Measurements from ENCODE around the gene AGMO. TPM values are rescaled to one million over a fixed set of nuclear protein-coding genes. Genes with fewer than 3 reads are reported as not detected.

The AGMO gene
- total and polyA plus RNA-seq, 10 of the 15 experiments (the other 5 are each of a cell fraction or from before 2014, with no cell fraction given): 0.11 to 0.29 TPM; not detected in 8

DNA sequence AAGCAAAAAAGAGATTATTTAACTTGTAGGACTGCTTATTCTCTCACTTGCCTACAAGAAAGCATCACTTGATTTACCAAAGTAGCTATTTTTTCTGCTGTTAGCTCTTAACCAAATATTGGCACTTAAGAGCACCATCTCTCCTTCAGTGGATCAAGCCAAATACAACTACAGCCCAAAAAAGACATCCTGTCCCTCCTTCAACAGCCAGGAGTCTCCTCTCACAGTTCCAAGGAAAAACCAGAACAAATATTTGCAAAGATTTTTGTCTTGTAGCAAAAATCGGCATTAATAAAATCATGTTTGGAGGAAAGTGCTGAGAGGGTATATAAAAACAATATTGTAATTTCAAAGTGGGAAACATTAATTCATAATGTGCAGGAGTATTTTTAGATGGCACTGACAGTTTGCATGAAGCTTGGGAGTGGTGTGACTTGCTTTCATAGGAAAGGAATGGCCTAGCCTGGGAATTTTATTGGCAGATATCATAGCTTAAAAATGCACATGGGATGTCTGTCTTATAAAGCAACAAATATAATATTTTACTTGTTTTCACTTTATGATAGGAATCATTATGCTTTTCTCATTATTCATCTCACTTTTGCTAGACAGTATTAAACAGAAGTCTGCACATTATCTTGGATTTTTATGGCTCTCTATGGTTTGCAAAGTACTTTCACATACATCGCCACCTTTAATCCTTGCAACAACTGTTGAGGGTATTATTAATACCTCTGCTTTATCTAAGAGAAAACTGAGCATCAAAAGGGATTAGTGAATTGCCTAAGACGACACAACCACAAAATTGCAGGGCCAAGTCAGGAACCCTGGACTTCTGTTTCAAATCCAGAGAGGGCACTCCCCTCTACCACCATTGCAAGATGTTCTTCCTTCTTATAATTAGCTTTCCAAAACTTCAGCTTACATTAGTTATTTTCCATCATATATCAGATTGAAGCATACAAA lies 103.5 kb downstream of the AGMO start (continued):
- TF ChIP-seq, protein P1, sequence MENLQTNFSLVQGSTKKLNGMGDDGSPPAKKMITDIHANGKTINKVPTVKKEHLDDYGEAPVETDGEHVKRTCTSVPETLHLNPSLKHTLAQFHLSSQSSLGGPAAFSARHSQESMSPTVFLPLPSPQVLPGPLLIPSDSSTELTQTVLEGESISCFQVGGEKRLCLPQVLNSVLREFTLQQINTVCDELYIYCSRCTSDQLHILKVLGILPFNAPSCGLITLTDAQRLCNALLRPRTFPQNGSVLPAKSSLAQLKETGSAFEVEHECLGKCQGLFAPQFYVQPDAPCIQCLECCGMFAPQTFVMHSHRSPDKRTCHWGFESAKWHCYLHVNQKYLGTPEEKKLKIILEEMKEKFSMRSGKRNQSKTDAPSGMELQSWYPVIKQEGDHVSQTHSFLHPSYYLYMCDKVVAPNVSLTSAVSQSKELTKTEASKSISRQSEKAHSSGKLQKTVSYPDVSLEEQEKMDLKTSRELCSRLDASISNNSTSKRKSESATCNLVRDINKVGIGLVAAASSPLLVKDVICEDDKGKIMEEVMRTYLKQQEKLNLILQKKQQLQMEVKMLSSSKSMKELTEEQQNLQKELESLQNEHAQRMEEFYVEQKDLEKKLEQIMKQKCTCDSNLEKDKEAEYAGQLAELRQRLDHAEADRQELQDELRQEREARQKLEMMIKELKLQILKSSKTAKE (IDR thresholded peaks at IDR 0.05; ENCODE audit: low read depth, poor library complexity, severe bottlenecking): no peak
- TF ChIP-seq EP300 (IDR thresholded peaks at IDR 0.05; ENCODE audit: borderline replicate concordance in 1 of 2, control insufficient read depth in 1 of 2, low read depth in 2 of 2, low read length in 2 of 2): no peak
- TF ChIP-seq, protein P2, sequence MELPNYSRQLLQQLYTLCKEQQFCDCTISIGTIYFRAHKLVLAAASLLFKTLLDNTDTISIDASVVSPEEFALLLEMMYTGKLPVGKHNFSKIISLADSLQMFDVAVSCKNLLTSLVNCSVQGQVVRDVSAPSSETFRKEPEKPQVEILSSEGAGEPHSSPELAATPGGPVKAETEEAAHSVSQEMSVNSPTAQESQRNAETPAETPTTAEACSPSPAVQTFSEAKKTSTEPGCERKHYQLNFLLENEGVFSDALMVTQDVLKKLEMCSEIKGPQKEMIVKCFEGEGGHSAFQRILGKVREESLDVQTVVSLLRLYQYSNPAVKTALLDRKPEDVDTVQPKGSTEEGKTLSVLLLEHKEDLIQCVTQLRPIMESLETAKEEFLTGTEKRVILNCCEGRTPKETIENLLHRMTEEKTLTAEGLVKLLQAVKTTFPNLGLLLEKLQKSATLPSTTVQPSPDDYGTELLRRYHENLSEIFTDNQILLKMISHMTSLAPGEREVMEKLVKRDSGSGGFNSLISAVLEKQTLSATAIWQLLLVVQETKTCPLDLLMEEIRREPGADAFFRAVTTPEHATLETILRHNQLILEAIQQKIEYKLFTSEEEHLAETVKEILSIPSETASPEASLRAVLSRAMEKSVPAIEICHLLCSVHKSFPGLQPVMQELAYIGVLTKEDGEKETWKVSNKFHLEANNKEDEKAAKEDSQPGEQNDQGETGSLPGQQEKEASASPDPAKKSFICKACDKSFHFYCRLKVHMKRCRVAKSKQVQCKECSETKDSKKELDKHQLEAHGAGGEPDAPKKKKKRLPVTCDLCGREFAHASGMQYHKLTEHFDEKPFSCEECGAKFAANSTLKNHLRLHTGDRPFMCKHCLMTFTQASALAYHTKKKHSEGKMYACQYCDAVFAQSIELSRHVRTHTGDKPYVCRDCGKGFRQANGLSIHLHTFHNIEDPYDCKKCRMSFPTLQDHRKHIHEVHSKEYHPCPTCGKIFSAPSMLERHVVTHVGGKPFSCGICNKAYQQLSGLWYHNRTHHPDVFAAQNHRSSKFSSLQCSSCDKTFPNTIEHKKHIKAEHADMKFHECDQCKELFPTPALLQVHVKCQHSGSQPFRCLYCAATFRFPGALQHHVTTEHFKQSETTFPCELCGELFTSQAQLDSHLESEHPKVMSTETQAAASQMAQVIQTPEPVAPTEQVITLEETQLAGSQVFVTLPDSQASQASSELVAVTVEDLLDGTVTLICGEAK (IDR thresholded peaks at IDR 0.05; ENCODE audit: borderline replicate concordance): no peak
- TF ChIP-seq BCL11A (IDR thresholded peaks at IDR 0.05; ENCODE audit: low read depth, low read length): no peak
- no peak for TF ChIP-seq SRF (IDR thresholded peaks at IDR 0.05; ENCODE audit: low read depth in 2 of 2, low read length in 2 of 2)
- TF ChIP-seq, protein P3, sequence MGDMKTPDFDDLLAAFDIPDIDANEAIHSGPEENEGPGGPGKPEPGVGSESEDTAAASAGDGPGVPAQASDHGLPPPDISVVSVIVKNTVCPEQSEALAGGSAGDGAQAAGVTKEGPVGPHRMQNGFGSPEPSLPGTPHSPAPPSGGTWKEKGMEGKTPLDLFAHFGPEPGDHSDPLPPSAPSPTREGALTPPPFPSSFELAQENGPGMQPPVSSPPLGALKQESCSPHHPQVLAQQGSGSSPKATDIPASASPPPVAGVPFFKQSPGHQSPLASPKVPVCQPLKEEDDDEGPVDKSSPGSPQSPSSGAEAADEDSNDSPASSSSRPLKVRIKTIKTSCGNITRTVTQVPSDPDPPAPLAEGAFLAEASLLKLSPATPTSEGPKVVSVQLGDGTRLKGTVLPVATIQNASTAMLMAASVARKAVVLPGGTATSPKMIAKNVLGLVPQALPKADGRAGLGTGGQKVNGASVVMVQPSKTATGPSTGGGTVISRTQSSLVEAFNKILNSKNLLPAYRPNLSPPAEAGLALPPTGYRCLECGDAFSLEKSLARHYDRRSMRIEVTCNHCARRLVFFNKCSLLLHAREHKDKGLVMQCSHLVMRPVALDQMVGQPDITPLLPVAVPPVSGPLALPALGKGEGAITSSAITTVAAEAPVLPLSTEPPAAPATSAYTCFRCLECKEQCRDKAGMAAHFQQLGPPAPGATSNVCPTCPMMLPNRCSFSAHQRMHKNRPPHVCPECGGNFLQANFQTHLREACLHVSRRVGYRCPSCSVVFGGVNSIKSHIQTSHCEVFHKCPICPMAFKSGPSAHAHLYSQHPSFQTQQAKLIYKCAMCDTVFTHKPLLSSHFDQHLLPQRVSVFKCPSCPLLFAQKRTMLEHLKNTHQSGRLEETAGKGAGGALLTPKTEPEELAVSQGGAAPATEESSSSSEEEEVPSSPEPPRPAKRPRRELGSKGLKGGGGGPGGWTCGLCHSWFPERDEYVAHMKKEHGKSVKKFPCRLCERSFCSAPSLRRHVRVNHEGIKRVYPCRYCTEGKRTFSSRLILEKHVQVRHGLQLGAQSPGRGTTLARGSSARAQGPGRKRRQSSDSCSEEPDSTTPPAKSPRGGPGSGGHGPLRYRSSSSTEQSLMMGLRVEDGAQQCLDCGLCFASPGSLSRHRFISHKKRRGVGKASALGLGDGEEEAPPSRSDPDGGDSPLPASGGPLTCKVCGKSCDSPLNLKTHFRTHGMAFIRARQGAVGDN (IDR thresholded peaks at IDR 0.05): no peak
- TF ChIP-seq EZH2 (IDR thresholded peaks at IDR 0.05; ENCODE audit: borderline replicate concordance, control insufficient read depth, low read depth, low read length): no peak
- TF ChIP-seq ZZZ3 (IDR thresholded peaks at IDR 0.05; ENCODE audit: control insufficient read depth, insufficient read length, low read depth): no peak
- no peak for TF ChIP-seq YY1 (IDR thresholded peaks at IDR 0.05; ENCODE audit: low read depth, low read length)
- no peak for TF ChIP-seq ZNF207 (IDR thresholded peaks at IDR 0.05; ENCODE audit: borderline replicate concordance)
- TF ChIP-seq CHD4 (IDR thresholded peaks at IDR 0.05): no peak
- TF ChIP-seq SP1 (IDR thresholded peaks at IDR 0.05; ENCODE audit: low read depth, low read length): no peak
- TF ChIP-seq KDM1A (IDR thresholded peaks at IDR 0.05; ENCODE audit: borderline replicate concordance): no peak
- no peak for TF ChIP-seq PBX3 (IDR thresholded peaks at IDR 0.05; ENCODE audit: insufficient replicate concordance, low read depth, low read length)
- TF ChIP-seq DPF2 (IDR thresholded peaks at IDR 0.05): no peak
- no peak for TF ChIP-seq HCFC1 (IDR thresholded peaks at IDR 0.05; ENCODE audit: low read length)

Measured in GM12878 (cell line).